ENCODE data around the gene PCYOX1L. TPM values are rescaled to one million over a fixed set of nuclear protein-coding genes. Genes with fewer than 3 reads are reported as not detected.

The PCYOX1L gene
- total and polyA plus RNA-seq, 9 of the 15 experiments (the other 6 are each of a cell fraction or from before 2014, with no cell fraction given): 2.3 to 17.9 (median 6.0) TPM

DNA sequence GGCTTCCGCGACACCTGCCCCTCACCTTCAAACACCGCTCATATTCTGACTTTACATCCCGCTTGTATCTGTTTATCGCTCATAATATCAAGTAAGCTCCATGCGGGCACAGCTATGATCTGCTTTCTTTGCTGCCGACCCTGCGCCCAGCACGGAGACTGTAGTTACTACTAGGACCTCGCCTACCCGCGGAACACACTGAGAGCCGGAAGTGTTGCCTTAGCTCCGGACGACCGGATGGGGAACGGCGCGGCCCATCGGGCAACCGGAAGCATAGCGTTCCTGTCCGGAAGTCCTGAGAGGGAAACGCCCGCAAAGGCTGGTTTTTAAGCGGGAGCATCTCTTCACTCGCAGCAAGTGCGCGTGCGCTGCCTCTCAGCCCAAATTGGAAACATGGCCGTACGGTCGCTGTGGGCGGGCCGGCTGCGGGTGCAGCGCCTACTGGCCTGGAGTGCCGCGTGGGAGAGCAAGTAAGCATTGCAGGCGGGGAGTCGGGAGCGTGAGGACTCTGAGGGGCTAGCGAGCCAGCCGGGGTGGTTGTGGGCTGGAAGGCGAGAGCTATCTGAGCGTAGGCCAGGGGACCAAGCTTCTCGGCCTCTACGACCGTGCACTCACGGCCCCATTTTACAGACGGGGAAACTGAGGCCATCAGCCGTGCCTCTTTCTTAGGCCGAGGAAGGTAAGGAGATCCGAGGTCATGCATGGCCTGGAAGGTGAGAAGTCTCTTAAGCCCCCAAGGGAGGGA is 12.5 kb upstream of the PCYOX1L start, which contains the start of gene GRPEL2 (continued):
- TF ChIP-seq, protein P1, sequence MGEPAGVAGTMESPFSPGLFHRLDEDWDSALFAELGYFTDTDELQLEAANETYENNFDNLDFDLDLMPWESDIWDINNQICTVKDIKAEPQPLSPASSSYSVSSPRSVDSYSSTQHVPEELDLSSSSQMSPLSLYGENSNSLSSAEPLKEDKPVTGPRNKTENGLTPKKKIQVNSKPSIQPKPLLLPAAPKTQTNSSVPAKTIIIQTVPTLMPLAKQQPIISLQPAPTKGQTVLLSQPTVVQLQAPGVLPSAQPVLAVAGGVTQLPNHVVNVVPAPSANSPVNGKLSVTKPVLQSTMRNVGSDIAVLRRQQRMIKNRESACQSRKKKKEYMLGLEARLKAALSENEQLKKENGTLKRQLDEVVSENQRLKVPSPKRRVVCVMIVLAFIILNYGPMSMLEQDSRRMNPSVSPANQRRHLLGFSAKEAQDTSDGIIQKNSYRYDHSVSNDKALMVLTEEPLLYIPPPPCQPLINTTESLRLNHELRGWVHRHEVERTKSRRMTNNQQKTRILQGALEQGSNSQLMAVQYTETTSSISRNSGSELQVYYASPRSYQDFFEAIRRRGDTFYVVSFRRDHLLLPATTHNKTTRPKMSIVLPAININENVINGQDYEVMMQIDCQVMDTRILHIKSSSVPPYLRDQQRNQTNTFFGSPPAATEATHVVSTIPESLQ (CRISPR knock-in tag; IDR thresholded peaks at IDR 0.05): 0 out of 2 replicates have a peak, but pooled peaks have one; percentile 23
- TF ChIP-seq POLR2AphosphoS2 (IDR thresholded peaks at IDR 0.05; ENCODE audit: low read length) (peak; percentile 57; the same call in 1 of the 2 replicates), ETV6 (IDR thresholded peaks at IDR 0.05; ENCODE audit: borderline replicate concordance in 1 of 2, low read depth in 2 of 2, low read length in 1 of 2) (peak; percentile 74 to 88; a peak in 3 of 4 replicates), ETV6 (CRISPR knock-in tag; IDR thresholded peaks at IDR 0.05; ENCODE audit: borderline replicate concordance) (peak; percentile 26; the same call in 1 of the 2 replicates), HIVEP1 (CRISPR knock-in tag; IDR thresholded peaks at IDR 0.05) (0 out of 2 replicates have a peak, but pooled peaks have one; percentile 14), PRPF4 (IDR thresholded peaks at IDR 0.05; ENCODE audit: insufficient read depth, low read depth, low read length, poor library complexity, severe bottlenecking) (no peak), BMI1 (IDR thresholded peaks at IDR 0.05; ENCODE audit: low read length) (0 out of 2 replicates have a peak, but pooled peaks have one; percentile 39), TRIM24 (IDR thresholded peaks at IDR 0.05) (peak in 1 of 2 experiments; percentile 98; a peak in 2 of 4 replicates), ZNF449 (CRISPR knock-in tag; IDR thresholded peaks at IDR 0.05) (no peak), GTF2A2 (tag; IDR thresholded peaks at IDR 0.05) (0 out of 2 replicates have a peak, but pooled peaks have one; percentile 14), TCFL5 (CRISPR knock-in tag; conservative IDR thresholded peaks at IDR 0.05) (no peak), KAT8 (IDR thresholded peaks at IDR 0.05; ENCODE audit: low read depth) (0 out of 2 replicates have a peak, but pooled peaks have one; percentile 42), SOX6 (IDR thresholded peaks at IDR 0.05) (peak; percentile 32; the same call in 1 of the 2 replicates), SMC3 (conservative IDR thresholded peaks at IDR 0.05; ENCODE audit: insufficient read depth, low read depth, low read length) (no peak), NFATC3 (IDR thresholded peaks at IDR 0.05) (peak; percentile 52; the same call in 1 of the 2 replicates), MYC (IDR thresholded peaks at IDR 0.05; ENCODE audit: low read depth, low read length) (peak; percentile 77; the same call in 1 of the 2 replicates), MYC (CRISPR knock-in tag; IDR thresholded peaks at IDR 0.05; ENCODE audit: borderline replicate concordance, low read depth) (peak; percentile 44; the same call in 1 of the 2 replicates)
- TF ChIP-seq, protein P2, sequence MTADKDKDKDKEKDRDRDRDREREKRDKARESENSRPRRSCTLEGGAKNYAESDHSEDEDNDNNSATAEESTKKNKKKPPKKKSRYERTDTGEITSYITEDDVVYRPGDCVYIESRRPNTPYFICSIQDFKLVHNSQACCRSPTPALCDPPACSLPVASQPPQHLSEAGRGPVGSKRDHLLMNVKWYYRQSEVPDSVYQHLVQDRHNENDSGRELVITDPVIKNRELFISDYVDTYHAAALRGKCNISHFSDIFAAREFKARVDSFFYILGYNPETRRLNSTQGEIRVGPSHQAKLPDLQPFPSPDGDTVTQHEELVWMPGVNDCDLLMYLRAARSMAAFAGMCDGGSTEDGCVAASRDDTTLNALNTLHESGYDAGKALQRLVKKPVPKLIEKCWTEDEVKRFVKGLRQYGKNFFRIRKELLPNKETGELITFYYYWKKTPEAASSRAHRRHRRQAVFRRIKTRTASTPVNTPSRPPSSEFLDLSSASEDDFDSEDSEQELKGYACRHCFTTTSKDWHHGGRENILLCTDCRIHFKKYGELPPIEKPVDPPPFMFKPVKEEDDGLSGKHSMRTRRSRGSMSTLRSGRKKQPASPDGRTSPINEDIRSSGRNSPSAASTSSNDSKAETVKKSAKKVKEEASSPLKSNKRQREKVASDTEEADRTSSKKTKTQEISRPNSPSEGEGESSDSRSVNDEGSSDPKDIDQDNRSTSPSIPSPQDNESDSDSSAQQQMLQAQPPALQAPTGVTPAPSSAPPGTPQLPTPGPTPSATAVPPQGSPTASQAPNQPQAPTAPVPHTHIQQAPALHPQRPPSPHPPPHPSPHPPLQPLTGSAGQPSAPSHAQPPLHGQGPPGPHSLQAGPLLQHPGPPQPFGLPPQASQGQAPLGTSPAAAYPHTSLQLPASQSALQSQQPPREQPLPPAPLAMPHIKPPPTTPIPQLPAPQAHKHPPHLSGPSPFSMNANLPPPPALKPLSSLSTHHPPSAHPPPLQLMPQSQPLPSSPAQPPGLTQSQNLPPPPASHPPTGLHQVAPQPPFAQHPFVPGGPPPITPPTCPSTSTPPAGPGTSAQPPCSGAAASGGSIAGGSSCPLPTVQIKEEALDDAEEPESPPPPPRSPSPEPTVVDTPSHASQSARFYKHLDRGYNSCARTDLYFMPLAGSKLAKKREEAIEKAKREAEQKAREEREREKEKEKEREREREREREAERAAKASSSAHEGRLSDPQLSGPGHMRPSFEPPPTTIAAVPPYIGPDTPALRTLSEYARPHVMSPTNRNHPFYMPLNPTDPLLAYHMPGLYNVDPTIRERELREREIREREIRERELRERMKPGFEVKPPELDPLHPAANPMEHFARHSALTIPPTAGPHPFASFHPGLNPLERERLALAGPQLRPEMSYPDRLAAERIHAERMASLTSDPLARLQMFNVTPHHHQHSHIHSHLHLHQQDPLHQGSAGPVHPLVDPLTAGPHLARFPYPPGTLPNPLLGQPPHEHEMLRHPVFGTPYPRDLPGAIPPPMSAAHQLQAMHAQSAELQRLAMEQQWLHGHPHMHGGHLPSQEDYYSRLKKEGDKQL (CRISPR knock-in tag; IDR thresholded peaks at IDR 0.05; ENCODE audit: borderline replicate concordance): no peak

Data from K562 (cell line).